ENCODE results near the gene KIF19. TPM values are rescaled to one million over a fixed set of nuclear protein-coding genes. Genes with fewer than 3 reads are reported as not detected.
"Not testable (repeated sequence)": the region's sequence is repeated elsewhere in the genome, so short reads cannot be mapped to it uniquely, and the experiment has no call there.

Gene KIF19
- total RNA-seq, 2 experiments from 2014 or later, result 0.37 TPM

- DNase-seq (no peak), ATAC-seq (no peak)
- Mint-ChIP-seq H3K27ac (no peak overlapping the region), H3K36me3 (ENCODE audit: low read depth) (no peaks in the 10 kb centered on the region), H3K27me3 (ENCODE audit: low read depth) (peaks cover 3% of the 10 kb centered on the region), H3K4me3 (no peak overlapping the region), H3K9me3 (ENCODE audit: insufficient read depth) (no peaks in the 10 kb centered on the region), H3K4me1 (ENCODE audit: low read depth) (peaks cover 2% of the 10 kb centered on the region)
- ChIA-PET POLR2A (interaction anchor here (0.6 kb wide), 1 partner anchor 18 kb away, joined by 3 read pairs; no protein-coding TSS in a partner anchor), CTCF (interaction anchor here (0.5 to 1.0 kb wide), 2 partner anchors 15 to 27 kb away, joined by 3 read pairs; no protein-coding TSS in a partner anchor)
Observed at GRCh38 chr17:74394977-74395376, 69.0 kb downstream of the KIF19 start.

DNA sequence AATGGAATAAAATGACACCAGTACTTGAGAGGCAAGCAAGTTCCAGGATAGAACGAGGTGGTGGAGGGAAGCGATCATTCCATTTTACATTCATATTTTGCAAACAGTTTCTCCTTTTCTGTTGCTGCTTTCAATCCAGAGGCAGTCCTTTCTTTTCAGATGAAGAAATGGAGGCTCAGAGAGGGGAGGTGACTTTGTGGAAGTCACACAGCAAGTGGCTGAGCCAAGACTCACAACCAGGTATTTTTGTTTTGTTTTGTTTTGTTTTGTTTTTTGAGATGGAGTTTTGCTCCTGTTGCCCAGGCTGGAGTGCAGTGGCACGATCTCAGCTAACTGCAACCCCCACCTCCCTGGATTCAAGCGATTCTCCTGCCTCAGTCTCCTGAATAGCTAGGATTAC lies 70.5 kb downstream of the KIF19 start:
- H3K27me3 Mint-ChIP-seq (ENCODE audit: low read depth), result peaks cover 5% of the 10 kb centered on the region
- H3K4me3 Mint-ChIP-seq, result no peak overlapping the region
- H3K27ac Mint-ChIP-seq, result no peak overlapping the region
- POLR2A ChIA-PET, result no interaction called here
- no peaks in the 10 kb centered on the region for H3K36me3 Mint-ChIP-seq (ENCODE audit: low read depth)
- no peaks in the 10 kb centered on the region for H3K9me3 Mint-ChIP-seq (ENCODE audit: insufficient read depth)
- ATAC-seq, result no peak
- CTCF ChIA-PET, result no interaction called here
- no peak for DNase-seq
- H3K4me1 Mint-ChIP-seq (ENCODE audit: low read depth), result peaks cover 2% of the 10 kb centered on the region

DNA sequence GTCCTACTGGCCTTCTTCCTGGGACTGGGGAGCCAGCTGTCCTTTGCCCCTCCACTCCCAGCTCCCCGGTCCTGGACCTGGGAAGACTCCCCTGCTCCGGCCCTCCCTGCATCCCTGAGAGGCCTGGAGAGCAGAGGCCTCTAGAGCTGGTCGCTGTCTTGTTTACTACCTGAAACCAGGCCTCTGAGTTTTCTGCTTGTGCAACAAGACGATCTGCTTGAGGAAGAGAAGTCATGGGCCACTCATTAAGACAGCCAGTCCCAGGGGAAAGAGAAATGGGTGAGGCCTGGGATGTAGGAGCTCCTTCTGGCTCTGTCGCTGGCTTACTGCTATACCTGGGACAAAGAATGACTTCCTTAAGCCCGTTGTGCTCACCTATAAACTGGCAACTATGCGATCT lies 76.0 kb downstream of the KIF19 start:
- H3K9me3 Mint-ChIP-seq (ENCODE audit: insufficient read depth), result no peaks in the 10 kb centered on the region
- POLR2A ChIA-PET, result no interaction called here
- CTCF ChIA-PET, result no interaction called here
- no peaks in the 10 kb centered on the region for H3K4me1 Mint-ChIP-seq (ENCODE audit: low read depth)
- H3K27ac Mint-ChIP-seq, result no peak overlapping the region
- ATAC-seq (no peak), DNase-seq (no peak)
- H3K4me3 Mint-ChIP-seq, result no peak overlapping the region
- H3K36me3 Mint-ChIP-seq (ENCODE audit: low read depth), result no peaks in the 10 kb centered on the region
- peaks cover 8% of the 10 kb centered on the region for H3K27me3 Mint-ChIP-seq (ENCODE audit: low read depth)

DNA sequence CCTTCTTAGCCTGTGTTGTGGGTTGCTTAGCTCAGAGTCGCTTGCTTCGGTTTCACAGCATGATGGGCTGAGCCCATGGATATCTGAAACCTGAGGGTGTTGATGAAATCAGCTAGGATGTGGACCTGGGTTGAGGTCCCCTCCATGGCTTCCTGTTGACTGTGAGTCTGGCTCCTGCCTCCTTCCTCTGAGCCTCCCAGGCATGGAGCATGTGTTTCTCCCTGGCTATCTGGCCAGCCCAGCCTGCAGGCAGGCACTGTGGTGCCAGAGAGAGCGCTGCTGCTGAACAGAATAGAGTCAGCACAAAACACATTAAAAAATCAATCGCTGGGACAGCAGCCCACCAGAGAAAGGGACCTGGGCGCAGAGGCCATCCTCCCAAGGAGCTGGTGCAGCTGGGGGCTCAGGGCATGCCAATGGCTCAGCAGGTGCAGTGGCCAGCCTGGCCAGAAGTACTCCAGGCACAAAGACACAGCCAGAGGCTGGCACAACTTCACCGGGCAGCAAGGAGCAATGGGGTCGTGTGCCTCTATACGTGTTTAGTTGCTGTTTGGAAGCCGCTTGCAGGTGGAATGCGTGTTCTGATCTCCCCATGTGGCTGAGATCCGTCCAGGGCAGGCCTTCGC lies 77.6 kb downstream of the KIF19 start:
- ATAC-seq, result no peak

DNA sequence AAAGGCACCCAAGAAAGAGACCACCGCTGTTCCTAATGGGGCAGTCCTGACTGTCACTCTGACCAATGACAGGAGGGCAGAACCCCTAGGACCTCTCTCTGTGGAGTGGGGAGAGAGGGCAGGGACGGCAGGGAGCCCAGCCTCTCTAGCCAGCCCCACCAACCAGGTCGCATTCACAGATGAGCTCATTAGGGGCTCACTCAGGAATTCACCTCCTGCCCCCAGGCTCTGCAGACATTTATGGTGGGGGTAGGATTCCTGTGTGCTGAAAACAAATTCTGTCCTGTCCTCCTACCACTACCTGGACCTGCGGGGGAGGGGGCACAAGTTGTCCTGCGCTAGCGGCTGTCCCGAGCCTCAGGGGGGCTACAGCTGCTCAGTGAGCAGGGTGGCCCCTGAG lies 78.2 kb downstream of the KIF19 start:
- no peaks in the 10 kb centered on the region for H3K4me1 Mint-ChIP-seq (ENCODE audit: low read depth)
- H3K27ac Mint-ChIP-seq, result no peak overlapping the region

More for the DNA sequence above, 77.6 kb downstream of the KIF19 start:
- Mint-ChIP-seq H3K27ac (no peak overlapping the region), H3K36me3 (ENCODE audit: low read depth) (no peaks in the 10 kb centered on the region), H3K27me3 (ENCODE audit: low read depth) (peaks cover 8% of the 10 kb centered on the region), H3K4me1 (ENCODE audit: low read depth) (no peaks in the 10 kb centered on the region), H3K9me3 (ENCODE audit: insufficient read depth) (no peaks in the 10 kb centered on the region), H3K4me3 (no peak overlapping the region)
- no peak for DNase-seq
- ChIA-PET POLR2A (no interaction called here), CTCF (no interaction called here)

DNA sequence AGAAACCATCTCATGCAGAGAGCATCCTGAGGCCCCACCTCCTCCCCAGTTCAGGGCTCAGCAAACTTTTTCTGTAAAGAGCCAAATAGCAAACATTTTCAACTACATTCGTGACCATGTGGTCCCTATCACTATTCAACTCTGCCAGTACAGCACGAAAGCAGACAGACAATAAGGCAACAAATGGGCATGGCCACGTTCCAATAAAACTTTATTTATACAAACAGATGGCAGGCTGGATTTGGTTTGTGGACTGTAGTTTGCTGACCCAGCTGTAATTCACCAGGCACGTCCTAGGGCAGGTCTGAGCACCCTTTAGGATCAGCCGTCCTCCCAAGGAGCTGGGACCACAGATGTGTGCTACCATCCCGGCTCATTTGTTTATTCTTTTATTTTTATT lies 78.8 kb downstream of the KIF19 start:
- ChIA-PET CTCF (no interaction called here), POLR2A (no interaction called here)
- no peak overlapping the region for H3K27ac Mint-ChIP-seq
- no peaks in the 10 kb centered on the region for H3K9me3 Mint-ChIP-seq (ENCODE audit: insufficient read depth)
- no peak overlapping the region for H3K4me3 Mint-ChIP-seq
- H3K27me3 Mint-ChIP-seq (ENCODE audit: low read depth), result peaks cover 8% of the 10 kb centered on the region
- DNase-seq, result no peak
- no peak for ATAC-seq
- H3K4me1 Mint-ChIP-seq (ENCODE audit: low read depth), result peaks cover under 1% of the 10 kb centered on the region
- no peaks in the 10 kb centered on the region for H3K36me3 Mint-ChIP-seq (ENCODE audit: low read depth)

More for the DNA sequence above, 78.2 kb downstream of the KIF19 start:
- ChIA-PET CTCF (no interaction called here), POLR2A (no interaction called here)
- Mint-ChIP-seq H3K27me3 (ENCODE audit: low read depth) (peaks cover 8% of the 10 kb centered on the region), H3K4me3 (no peak overlapping the region), H3K9me3 (ENCODE audit: insufficient read depth) (no peaks in the 10 kb centered on the region), H3K36me3 (ENCODE audit: low read depth) (no peaks in the 10 kb centered on the region)
- DNase-seq (no peak), ATAC-seq (no peak)

DNA sequence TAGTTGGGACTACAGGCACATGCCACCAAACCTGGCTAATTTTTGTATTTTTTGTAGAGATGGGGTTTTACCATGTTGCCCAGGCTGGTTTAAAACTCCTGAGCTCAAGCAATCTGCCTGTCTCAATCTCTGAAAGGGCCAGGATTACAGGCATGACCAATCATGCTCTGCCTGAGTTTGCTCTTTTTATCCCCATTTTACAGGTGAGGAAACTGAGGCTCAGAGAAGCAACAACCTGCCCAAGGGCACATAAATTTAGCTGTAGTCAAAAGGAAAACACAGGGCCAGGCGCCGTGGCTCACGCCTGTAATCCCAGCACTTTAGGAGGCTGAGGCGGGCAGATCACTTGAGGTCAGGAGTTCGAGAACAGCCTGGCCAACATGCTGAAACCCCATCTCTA lies 79.3 kb downstream of the KIF19 start:
- POLR2A ChIA-PET, result not testable (repeated sequence)

More for the DNA sequence above, 79.3 kb downstream of the KIF19 start:
- H3K4me1 Mint-ChIP-seq (ENCODE audit: low read depth); H3K27ac Mint-ChIP-seq; CTCF ChIA-PET; DNase-seq; H3K4me3 Mint-ChIP-seq; ATAC-seq; H3K27me3 Mint-ChIP-seq (ENCODE audit: low read depth); H3K36me3 Mint-ChIP-seq (ENCODE audit: low read depth); H3K9me3 Mint-ChIP-seq (ENCODE audit: insufficient read depth): not testable (repeated sequence)

Other genes with a start within 250 kb of the KIF19 start
- 1,000 to 10,000 TPM in 1 of 2 experiments, 100 to 1,000 TPM in 1; 959 to 1,020 TPM for gene RPL38, start 122.5 kb upstream of the KIF19 start, total RNA-seq
- gene TTYH2, start 112.7 kb upstream of the KIF19 start, total RNA-seq, result 1 to 10 TPM; 4.7 to 6.3 TPM
- under 1 TPM; 0.52 to 0.84 TPM for gene DNAI2, start 52.0 kb upstream of the KIF19 start, total RNA-seq
- not detected for gene BTBD17, start 35.6 kb downstream of the KIF19 start, total RNA-seq
- gene GPR142, start 41.3 kb downstream of the KIF19 start, total RNA-seq, result not detected
- gene GPRC5C, start 105.9 kb downstream of the KIF19 start, total RNA-seq, result under 1 TPM in 1 of 2 experiments, not detected in 1; 0.32 TPM
- gene CD300A, start 140.4 kb downstream of the KIF19 start, total RNA-seq, result 1 to 10 TPM; 2.1 to 2.8 TPM
- not detected for gene CD300LB, start 205.2 kb downstream of the KIF19 start, total RNA-seq
- under 1 TPM; 0.47 to 0.57 TPM for gene CD300C, start 219.9 kb downstream of the KIF19 start, total RNA-seq
- not detected for gene CD300H, start 241.3 kb downstream of the KIF19 start, total RNA-seq

All from activated CD8-positive, alpha-beta T cell treated with anti-CD3 and anti-CD28 coated beads, Interleukin-2, amount 10 ng/mL, durations not matched to agents 7 days and 5 days (primary cell).